Colonic mucosa (tissue), 4 donors: ENCODE data around the gene NPHS1. TPM values are rescaled to one million over a fixed set of nuclear protein-coding genes. Genes with fewer than 3 reads are reported as not detected.

Experiments used
- DNase-seq: peaks from one replicate; pipeline ENCODE4 v3.0.0-alpha.2; 2020
- H3K27ac ChIP-seq: fragments of 200-600 bp; one replicate; pipeline ENCODE4 v1.8.0; 2021
- H3K27me3 ChIP-seq: fragments of 200-600 bp; one replicate; pipeline ENCODE4 v1.8.0; 2021
- H3K36me3 ChIP-seq: fragments of 200-600 bp; one replicate; pipeline ENCODE4 v1.8.0; 2021
- H3K4me1 ChIP-seq: fragments of 200-600 bp; one replicate; pipeline ENCODE4 v1.8.0; 2021; ENCODE audit warnings: mild to moderate bottlenecking
- H3K4me3 ChIP-seq: fragments of 200-600 bp; one replicate; pipeline ENCODE4 v1.8.0; 2021
- H3K9ac ChIP-seq, 2 donors: one replicate each; pipeline ENCODE4 v1.7.0; 2013; ENCODE audit warnings: control low read depth in 2 of 2, low read depth in 2 of 2, low read length in 2 of 2
- H3K9me3 ChIP-seq: fragments of 200-600 bp; one replicate; pipeline ENCODE4 v1.8.0; 2021
- intact Hi-C: fragments of 100-400 bp; cut with DNase I; formaldehyde crosslinking; loops from one replicate; pipeline ENCODE4 v1.14.1; 2022
- total RNA-seq, 2 donors: library from RNA; stranded (reverse); fragmentation: NEBNext Ultra II Directional in 1 of 2; extraction: Animal tissue kit (Norgen Biotek cat#: 25700) in 1 of 2; gene quantifications; one replicate each; pipeline ENCODE4 v1.2.1, GENCODE V29; 2021
- TF ChIP-seq, protein P1 (sequence below): fragments of 200-600 bp; IDR thresholded peaks from one replicate; pipeline ENCODE4 v1.8.0; 2022; ENCODE audit warnings: antibody characterized with exemption, mild to moderate bottlenecking
- donor health status: healthy.
- donor health status: DM: no; HTN: no; CAD: no.
- donor health status: DM: no; HTN: no; CAD: no.

Gene NPHS1
- total RNA-seq, 2 donors from 2014 or later: not detected

DNA sequence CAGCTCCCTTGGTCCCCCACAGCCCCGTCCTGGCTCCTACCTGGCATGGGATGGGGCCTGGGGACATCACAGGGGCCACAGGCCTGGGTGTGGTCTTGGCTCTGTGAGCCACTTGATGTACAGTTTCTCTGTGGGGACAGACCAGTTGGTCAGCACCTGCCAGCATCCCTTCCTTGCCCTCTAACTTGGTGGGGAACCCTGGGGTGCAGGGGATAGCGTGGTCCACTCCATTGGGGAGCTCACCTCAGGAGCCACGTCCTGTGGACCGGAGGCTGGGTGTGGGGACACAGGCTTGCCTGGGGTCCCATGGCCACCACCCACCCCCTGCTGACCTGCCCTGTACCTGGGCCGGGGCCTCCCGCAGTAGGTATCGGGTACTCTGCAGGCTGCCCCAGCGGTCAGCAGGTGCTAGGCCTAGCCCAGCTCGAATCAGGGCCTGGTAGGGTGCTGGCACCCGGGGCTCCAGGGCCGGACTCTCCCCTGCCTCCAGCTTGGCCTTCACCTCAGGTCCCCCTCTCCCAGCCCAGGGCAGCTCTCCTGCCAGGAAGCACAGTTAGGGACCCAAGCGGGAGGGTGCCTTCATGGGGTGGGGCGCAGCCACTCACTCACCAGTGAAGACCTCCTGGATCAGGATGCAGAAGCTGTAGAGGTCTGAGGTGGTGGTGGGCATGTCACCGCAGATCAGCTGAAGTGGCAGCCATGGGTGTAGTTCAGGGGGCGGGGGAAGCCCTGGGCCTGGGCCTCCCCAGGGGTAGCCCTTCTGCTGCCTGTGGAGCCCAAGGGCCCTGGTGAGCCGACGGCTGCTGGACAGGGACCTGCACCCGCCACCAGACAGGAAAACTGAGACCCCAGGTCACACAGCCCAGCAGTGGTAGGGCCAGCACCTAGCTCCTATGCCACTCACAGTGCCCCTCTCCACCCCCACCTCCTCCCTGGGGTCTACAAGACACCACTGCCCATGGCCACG lies 62.0 kb downstream of the NPHS1 start:
- intact Hi-C loops: no loop called here
- Histone ChIP-seq H3K4me3 (no peak overlapping the region), H3K9ac (no peak overlapping the region), H3K27me3 (no peaks in the 10 kb centered on the region), H3K9me3 (no peaks in the 10 kb centered on the region), H3K36me3 (no peaks in the 10 kb centered on the region), H3K4me1 (no peaks in the 10 kb centered on the region), H3K27ac (no peak overlapping the region)
- no peak for DNase-seq
- TF ChIP-seq, protein P1, sequence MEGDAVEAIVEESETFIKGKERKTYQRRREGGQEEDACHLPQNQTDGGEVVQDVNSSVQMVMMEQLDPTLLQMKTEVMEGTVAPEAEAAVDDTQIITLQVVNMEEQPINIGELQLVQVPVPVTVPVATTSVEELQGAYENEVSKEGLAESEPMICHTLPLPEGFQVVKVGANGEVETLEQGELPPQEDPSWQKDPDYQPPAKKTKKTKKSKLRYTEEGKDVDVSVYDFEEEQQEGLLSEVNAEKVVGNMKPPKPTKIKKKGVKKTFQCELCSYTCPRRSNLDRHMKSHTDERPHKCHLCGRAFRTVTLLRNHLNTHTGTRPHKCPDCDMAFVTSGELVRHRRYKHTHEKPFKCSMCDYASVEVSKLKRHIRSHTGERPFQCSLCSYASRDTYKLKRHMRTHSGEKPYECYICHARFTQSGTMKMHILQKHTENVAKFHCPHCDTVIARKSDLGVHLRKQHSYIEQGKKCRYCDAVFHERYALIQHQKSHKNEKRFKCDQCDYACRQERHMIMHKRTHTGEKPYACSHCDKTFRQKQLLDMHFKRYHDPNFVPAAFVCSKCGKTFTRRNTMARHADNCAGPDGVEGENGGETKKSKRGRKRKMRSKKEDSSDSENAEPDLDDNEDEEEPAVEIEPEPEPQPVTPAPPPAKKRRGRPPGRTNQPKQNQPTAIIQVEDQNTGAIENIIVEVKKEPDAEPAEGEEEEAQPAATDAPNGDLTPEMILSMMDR: no peak

GRCh38 chr19:35789195-35789977 lies 62.9 kb downstream of the NPHS1 start:
- Histone ChIP-seq H3K27ac (no peak overlapping the region), H3K4me3 (no peak overlapping the region), H3K27me3 (no peaks in the 10 kb centered on the region), H3K4me1 (no peaks in the 10 kb centered on the region), H3K36me3 (no peaks in the 10 kb centered on the region), H3K9ac (no peak overlapping the region), H3K9me3 (no peaks in the 10 kb centered on the region)
- DNase-seq: no peak
- intact Hi-C loops: no loop called here
- TF ChIP-seq, protein P1: no peak

- Histone ChIP-seq H3K27me3 (no peaks in the 10 kb centered on the region), H3K27ac (no peak overlapping the region), H3K9me3 (no peaks in the 10 kb centered on the region), H3K4me3 (no peak overlapping the region), H3K36me3 (no peaks in the 10 kb centered on the region), H3K4me1 (no peaks in the 10 kb centered on the region), H3K9ac (no peak overlapping the region)
- TF ChIP-seq, protein P1: no peak
- intact Hi-C loops: no loop called here
- DNase-seq: no peak
Observed at GRCh38 chr19:35788205-35788960, 63.9 kb downstream of the NPHS1 start.

DNA sequence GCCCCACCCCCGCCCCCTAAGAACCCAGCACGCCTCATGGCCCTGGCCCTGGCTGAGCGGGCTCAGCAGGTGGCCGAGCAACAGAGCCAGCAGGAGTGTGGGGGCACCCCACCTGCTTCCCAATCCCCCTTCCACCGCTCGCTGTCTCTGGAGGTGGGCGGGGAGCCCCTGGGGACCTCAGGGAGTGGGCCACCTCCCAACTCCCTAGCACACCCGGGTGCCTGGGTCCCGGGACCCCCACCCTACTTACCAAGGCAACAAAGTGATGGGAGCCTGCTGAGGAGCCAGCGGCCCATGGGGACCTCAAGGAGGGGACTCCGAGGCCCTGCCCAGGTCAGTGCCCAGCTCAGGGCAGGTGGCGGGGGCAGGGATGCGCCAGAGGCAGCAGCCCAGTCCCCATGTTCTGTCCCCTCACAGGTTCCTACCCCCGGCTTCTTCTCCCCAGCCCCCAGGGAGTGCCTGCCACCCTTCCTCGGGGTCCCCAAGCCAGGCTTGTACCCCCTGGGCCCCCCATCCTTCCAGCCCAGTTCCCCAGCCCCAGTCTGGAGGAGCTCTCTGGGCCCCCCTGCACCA lies 65.0 kb downstream of the NPHS1 start:
- TF ChIP-seq, protein P1: no peak
- Histone ChIP-seq H3K4me1 (no peaks in the 10 kb centered on the region), H3K9ac (no peak overlapping the region), H3K27me3 (no peaks in the 10 kb centered on the region), H3K27ac (no peak overlapping the region), H3K4me3 (no peak overlapping the region), H3K9me3 (no peaks in the 10 kb centered on the region), H3K36me3 (no peaks in the 10 kb centered on the region)
- no peak for DNase-seq
- intact Hi-C loops: no loop called here
